Esophagus muscularis mucosa (tissue), 3 donors: ENCODE data around the gene ACIN1.

Source experiments
- POLR2AphosphoS5 ChIP-seq, 2 donors: sonication (generic); formaldehyde crosslinking; IDR thresholded peaks; one replicate each; pipeline ENCODE4 v1.6.1; 2017; ENCODE audit warnings: antibody characterized with exemption in 2 of 2
- TF ChIP-seq, protein P1 (sequence below), 3 experiments: fragments of 200-600 bp in 2 of 3; fragments of 450-650 bp in 1 of 3; sonication (generic) in 2 of 3; IDR thresholded peaks; one replicate each; pipeline ENCODE4 v1.5.1; 2017 to 2019; ENCODE audit warnings: antibody characterized with exemption in 3 of 3, mild to moderate bottlenecking in 2 of 3, moderate library complexity in 1 of 3

DNA sequence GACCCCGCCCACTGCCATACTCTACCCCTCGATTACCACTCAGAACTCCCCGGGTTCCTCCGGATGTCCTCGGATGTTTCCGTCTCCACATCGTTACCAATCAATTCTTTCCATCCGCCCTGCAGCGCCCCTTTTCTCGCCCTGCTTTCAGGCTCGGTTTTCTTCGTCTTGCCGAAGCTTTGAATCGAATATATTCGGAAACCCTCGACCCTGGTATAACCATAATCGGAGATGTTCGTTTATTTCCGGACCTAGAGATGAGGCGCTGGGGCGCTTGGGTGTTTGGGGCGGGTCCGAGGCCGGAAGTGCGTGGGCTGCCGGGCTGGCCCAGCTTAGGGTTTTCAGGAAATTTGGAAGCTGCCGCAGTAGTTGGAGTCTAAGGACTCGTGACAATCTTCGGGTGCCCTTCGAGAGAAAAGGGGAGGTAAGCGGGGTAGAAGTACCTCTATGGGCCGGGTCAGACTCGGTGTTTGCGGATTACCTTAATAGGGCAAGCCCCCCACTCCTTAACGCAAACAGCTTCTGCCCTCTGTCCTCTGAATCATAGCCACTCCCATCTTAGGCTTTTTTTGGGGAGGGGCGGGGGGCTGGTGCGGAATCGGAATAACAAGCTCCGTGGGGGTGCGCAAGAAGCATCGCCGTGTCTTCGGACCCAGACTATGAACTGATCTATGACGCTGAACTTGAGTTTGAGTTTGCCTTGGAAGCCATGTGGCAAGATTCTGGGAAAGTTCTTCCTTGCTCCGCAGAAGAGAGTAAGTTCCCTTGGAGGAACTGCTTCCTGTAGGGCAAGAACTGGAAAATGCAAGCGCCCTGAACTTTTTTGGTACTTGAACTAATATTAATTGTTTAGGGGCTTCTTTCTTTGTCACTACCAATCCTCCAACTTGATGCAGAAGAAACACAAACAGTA lies 516 bp upstream of the ACIN1 start, which contains the start of gene C14orf119:
- TF ChIP-seq, protein P1, sequence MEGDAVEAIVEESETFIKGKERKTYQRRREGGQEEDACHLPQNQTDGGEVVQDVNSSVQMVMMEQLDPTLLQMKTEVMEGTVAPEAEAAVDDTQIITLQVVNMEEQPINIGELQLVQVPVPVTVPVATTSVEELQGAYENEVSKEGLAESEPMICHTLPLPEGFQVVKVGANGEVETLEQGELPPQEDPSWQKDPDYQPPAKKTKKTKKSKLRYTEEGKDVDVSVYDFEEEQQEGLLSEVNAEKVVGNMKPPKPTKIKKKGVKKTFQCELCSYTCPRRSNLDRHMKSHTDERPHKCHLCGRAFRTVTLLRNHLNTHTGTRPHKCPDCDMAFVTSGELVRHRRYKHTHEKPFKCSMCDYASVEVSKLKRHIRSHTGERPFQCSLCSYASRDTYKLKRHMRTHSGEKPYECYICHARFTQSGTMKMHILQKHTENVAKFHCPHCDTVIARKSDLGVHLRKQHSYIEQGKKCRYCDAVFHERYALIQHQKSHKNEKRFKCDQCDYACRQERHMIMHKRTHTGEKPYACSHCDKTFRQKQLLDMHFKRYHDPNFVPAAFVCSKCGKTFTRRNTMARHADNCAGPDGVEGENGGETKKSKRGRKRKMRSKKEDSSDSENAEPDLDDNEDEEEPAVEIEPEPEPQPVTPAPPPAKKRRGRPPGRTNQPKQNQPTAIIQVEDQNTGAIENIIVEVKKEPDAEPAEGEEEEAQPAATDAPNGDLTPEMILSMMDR (IDR thresholded peaks at IDR 0.05), result peak in 1 of 3 experiments; percentile 4
- peak; percentile 85 to 93 for TF ChIP-seq POLR2AphosphoS5 (IDR thresholded peaks at IDR 0.05)
